HG02571 (cell line): Measurements from ENCODE around the gene TMEM233.
"Not testable (repeated sequence)": the region's sequence is repeated elsewhere in the genome, so short reads cannot be mapped to it uniquely, and the experiment has no call there.

ENCODE experiments used
- ATAC-seq: cut with Tn5 transposase; IDR thresholded peaks from one replicate; pipeline ENCODE4 v1.9.1; 2021; ENCODE audit warnings: mild to moderate bottlenecking, moderate library complexity; ENCODE audit not compliant: unreplicated experiment

TMEM233 gene

GRCh38 chr12:119603767-119604166 lies 10.2 kb downstream of the TMEM233 start:
- no peak for ATAC-seq

- ATAC-seq, result no peak
Observed at GRCh38 chr12:119609358-119609757, 15.8 kb downstream of the TMEM233 start.

- ATAC-seq, result no peak
Observed at GRCh38 chr12:119613319-119613936, 19.9 kb downstream of the TMEM233 start.

- ATAC-seq, result no peak
Observed at GRCh38 chr12:119614705-119615104, 21.1 kb downstream of the TMEM233 start.

GRCh38 chr12:119615518-119616475 lies 22.2 kb downstream of the TMEM233 start:
- no peak for ATAC-seq

- not testable (repeated sequence) for ATAC-seq
Observed at GRCh38 chr12:119618328-119618896, 24.8 kb downstream of the TMEM233 start.

GRCh38 chr12:119620490-119620889 lies 26.9 kb downstream of the TMEM233 start:
- no peak for ATAC-seq

GRCh38 chr12:119621878-119622277 lies 28.3 kb downstream of the TMEM233 start:
- ATAC-seq, result no peak

GRCh38 chr12:119624966-119625365 lies 31.4 kb downstream of the TMEM233 start:
- ATAC-seq, result no peak

- no peak for ATAC-seq
Observed at GRCh38 chr12:119627019-119627643, 33.6 kb downstream of the TMEM233 start.

- ATAC-seq, result no peak
Observed at GRCh38 chr12:119627686-119628085, 34.1 kb downstream of the TMEM233 start.

GRCh38 chr12:119630223-119630780 lies 36.7 kb downstream of the TMEM233 start:
- ATAC-seq, result no peak

GRCh38 chr12:119630962-119631550 lies 37.5 kb downstream of the TMEM233 start:
- ATAC-seq, result no peak

- no peak for ATAC-seq
Observed at GRCh38 chr12:119631930-119632678, 38.5 kb downstream of the TMEM233 start.

- no peak for ATAC-seq
Observed at GRCh38 chr12:119634743-119635142, 41.2 kb downstream of the TMEM233 start.

- ATAC-seq, result no peak
Observed at GRCh38 chr12:119642986-119643385, 49.4 kb downstream of the TMEM233 start.

- no peak for ATAC-seq
Observed at GRCh38 chr12:119644930-119645329, 51.4 kb downstream of the TMEM233 start.

- ATAC-seq, result no peak
Observed at GRCh38 chr12:119645535-119646059, 52.0 kb downstream of the TMEM233 start.

- ATAC-seq, result no peak
Observed at GRCh38 chr12:119649202-119649808, 55.7 kb downstream of the TMEM233 start.
